A549 treated with AZD9567 at 1 μM for 4 hours (cell line): ENCODE results near the gene UBE3B. TPM values are rescaled to one million over a fixed set of nuclear protein-coding genes. Genes with fewer than 3 reads are reported as not detected.

ENCODE experiments used
- total RNA-seq: library from RNA; stranded (reverse); fragments of 200-300 nt; extraction: Qiagen RNA extraction; gene quantifications from 5 replicates; pipeline ENCODE4 v1.2.3, GENCODE V29; 2022; ENCODE audit not compliant: insufficient read depth

UBE3B gene
- total RNA-seq: 14.1 to 16.1 TPM (median 15.0 TPM) in 5 replicates

GRCh38 chr12:109477185-109477962 is at the start of gene UBE3B, which contains the start of gene KCTD10:
Gene UBE3B, plus strand, starts transcription at chr12:109477634. Its CDS starts 5,918 bp downstream, at chr12:109483552.
Gene KCTD10, minus strand, starts transcription at chr12:109477300. Its CDS starts 38 bp downstream, at chr12:109477262.

GRCh38 chr12:109573029-109573913 is 95.8 kb downstream of the UBE3B start, which contains the start of the genes MMAB and MVK:
Gene MMAB, minus strand, starts transcription at chr12:109573504. Its CDS starts 24 bp downstream, at chr12:109573480.
Gene MVK, plus strand, starts transcription at chr12:109573794. Its CDS starts 1,029 bp downstream, at chr12:109574823.

Other genes starting within 250 kb of the UBE3B start
- 0.06 to 0.10 TPM (median 0.09 TPM) in 3 of 5 replicates, not detected in the others for gene FOXN4, start 168.3 kb upstream of the UBE3B start, total RNA-seq
- not detected in 5 replicates for gene MYO1H, start 129.7 kb upstream of the UBE3B start, total RNA-seq
- 44.6 to 85.6 TPM (median 47.1 TPM) in 5 replicates for gene KCTD10, start 334 bp upstream of the UBE3B start, total RNA-seq
- gene MMAB, start 95.9 kb downstream of the UBE3B start, total RNA-seq: 28.8 to 38.8 TPM (median 29.7 TPM) in 5 replicates
- 8.2 to 14.3 TPM (median 9.6 TPM) in 5 replicates for gene MVK, start 96.2 kb downstream of the UBE3B start, total RNA-seq
- 4.7 to 7.5 TPM (median 5.2 TPM) in 5 replicates for gene FAM222A, start 236.2 kb downstream of the UBE3B start, total RNA-seq